Stromal cell of bone marrow (primary cell): Measurements from ENCODE around the gene SRP72.

Source experiments
- DNase-seq: peaks from one replicate; pipeline ENCODE4 v3.0.0-alpha.2; 2012; ENCODE audit warnings: low read depth

SRP72 gene

GRCh38 chr4:56465599-56466295, 1.7 kb upstream of the SRP72 start:
- DNase-seq = no peak

- DNase-seq = peak; percentile 36
Measured at GRCh38 chr4:56466296-56466761, 1.1 kb upstream of the SRP72 start.

DNA sequence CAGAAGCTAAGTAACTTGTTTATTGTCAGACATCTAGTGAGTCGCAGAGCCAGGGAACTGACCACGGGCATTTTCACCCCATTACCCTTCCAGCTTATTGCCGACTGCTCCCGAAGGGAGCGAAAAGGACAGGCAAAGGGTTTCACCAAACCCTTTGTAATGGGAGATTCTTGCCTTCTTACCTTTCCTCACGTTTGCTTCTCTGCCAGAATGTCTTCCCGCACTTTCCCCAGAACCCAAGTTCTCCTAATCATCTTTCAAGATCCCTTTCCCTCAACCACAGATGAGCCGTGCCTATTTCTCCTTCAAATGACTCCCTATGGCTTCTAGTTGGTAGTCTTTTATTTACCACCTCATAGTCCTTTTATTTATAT, 520 bp upstream of the SRP72 start:
- no peak for DNase-seq

DNA sequence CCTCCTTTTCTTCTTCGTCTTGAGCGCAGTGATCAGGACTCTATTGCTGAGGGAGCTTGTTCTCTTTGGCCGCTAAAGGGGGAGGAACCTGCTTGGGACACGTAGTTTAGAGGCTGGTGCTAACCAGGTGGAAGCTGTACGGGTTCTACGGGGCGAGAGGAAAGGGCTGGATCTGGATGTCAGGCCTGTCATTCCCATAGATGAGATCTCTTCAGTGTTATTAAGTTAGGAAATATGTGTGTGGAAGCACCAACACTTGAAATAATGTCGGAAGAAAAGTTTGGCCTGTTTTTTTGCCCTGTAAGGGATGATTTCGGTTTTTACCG, 643 bp downstream of the SRP72 start:
- no peak for DNase-seq

- no peak for DNase-seq
Measured at GRCh38 chr4:56469489-56470210, 2.2 kb downstream of the SRP72 start.

DNA sequence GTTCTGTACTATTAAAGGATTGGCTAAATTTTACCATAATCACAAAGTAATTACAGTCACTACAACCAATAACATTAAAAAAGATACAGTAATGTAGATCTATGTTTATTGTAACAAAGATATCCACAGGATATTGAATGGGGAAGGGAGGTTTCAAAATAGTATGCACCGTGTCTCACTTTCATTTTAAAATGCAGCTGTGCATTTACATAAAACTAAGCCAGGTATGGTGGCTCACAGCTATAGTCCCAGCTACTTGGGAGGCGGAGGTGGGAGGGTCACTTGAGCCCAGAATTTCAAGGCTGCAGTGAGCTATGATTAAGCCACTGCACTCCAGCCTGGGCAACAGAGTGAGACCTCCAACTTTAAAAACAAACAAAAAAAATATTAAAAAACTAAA, 8.5 kb downstream of the SRP72 start:
- no peak for DNase-seq

DNA sequence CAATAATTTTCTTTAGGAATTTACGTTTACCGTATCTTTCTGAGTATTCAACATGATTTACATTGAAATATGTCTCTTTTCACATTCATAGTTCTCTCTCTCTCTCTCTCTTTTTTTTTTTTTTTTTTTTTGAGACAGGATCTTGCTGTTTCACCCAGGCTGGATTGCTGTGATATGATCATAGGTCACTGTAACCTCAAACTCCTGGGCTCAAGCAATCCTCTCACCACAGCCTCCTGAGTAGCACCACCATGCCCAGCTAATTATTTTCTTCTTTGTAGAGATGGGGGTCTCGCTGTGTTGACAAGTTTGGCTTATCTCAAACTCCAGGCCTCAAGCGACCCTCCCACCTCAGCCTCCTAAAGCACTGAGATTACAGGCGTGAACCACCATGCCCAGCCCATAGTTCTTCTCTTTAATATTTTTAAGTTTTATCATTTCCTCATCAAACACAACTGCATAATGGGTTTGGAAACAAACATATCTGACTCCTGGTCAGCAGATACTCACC, 9.8 kb downstream of the SRP72 start:
- DNase-seq = no peak

- DNase-seq = no peak
Measured at GRCh38 chr4:56480691-56481090, 13.3 kb downstream of the SRP72 start.

GRCh38 chr4:56496241-56496640, 28.8 kb downstream of the SRP72 start:
- DNase-seq = no peak

- peak; percentile 22 for DNase-seq
Measured at GRCh38 chr4:56505269-56506130, 38.1 kb downstream of the SRP72 start, which contains the start of gene ARL9. Gene ARL9 (plus strand): TSS chr4:56505791. CDS start chr4:56505863, 72 bp downstream.

- DNase-seq = no peak
Measured at GRCh38 chr4:56511098-56511497, 43.7 kb downstream of the SRP72 start.

DNA sequence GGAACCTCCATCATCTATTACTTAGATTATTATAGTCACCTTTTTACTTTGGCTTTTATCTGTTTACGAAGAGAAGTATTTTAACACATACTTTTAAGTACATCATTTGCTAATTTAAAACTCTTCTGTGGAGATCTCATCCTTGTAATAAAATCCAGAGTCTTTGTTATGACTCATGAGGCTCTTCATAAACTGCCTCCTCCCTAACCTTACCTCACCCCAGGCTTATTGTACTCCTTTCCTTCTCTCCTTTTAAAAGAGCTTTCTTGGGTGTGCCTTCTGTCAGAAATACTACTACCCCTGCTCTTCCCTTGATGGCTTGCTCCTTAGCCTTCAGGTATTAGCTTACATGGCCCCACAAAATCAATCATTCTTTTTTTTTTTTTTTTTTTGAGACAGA, 44.7 kb downstream of the SRP72 start:
- DNase-seq = peak; percentile 6

GRCh38 chr4:56513517-56513916, 46.1 kb downstream of the SRP72 start:
- DNase-seq = no peak

GRCh38 chr4:56530269-56531148, 63.1 kb downstream of the SRP72 start:
- DNase-seq = peak; percentile 43

GRCh38 chr4:56531149-56531770, 63.8 kb downstream of the SRP72 start:
- DNase-seq = no peak

DNA sequence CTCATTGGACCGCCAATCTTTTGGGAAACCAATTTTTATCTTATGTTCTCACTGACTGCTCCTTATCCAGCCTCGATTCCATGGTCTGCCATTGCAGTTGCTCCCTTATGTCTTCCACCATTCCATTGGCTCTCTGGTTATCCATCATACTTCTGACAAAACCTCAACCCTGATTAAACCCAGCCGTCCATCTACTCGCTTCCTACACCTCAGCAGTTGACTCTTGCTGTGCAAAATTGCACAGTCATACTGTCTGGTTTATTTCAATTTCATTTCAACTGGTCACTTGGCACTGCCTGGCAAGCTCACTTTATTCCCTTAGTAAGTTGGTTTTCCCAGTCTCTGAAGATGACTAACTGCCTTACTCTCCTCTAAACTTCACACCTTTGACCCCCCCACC, 64.4 kb downstream of the SRP72 start:
- DNase-seq = no peak

- DNase-seq = no peak
Measured at GRCh38 chr4:56532239-56532638, 64.8 kb downstream of the SRP72 start.

- DNase-seq = no peak
Measured at GRCh38 chr4:56535915-56536314, 68.5 kb downstream of the SRP72 start.

DNA sequence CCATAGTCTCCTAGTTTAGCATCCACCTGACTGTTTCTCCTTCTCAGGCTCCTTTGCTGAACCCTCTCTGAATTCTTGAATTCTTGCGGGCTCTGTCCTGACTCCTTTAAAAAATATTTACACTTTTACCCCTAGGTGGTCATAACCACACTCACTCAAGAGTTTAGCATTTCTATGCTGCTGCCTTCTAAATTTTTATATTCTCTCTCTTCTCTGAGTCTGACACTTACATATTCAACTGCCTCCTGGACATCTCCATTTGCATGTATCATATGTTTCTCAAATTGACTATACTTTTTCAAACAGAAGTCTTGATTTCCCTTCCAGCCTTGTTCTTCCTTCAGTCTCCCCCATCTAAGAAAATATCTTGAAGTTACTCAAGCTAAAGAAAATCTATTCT, 69.7 kb downstream of the SRP72 start:
- DNase-seq = no peak

DNA sequence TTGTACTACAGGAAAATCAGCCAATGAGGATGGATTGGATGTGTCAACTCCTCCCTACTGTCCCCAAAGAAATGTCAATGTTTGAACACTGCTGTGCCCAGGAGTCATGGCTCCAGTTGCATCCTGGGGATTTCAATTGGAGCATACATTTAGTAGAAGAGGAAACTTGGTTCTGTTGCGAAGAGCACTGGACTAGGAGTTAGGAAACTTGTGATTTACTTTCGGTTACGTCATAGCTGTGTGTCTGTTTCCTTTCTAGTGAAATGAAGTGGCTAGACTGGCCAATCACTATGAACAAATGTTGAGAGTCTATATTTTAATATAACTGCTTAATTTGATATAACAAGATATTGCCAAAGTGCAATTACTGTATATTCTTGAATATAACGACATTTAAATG, 73.4 kb downstream of the SRP72 start:
- DNase-seq = no peak

DNA sequence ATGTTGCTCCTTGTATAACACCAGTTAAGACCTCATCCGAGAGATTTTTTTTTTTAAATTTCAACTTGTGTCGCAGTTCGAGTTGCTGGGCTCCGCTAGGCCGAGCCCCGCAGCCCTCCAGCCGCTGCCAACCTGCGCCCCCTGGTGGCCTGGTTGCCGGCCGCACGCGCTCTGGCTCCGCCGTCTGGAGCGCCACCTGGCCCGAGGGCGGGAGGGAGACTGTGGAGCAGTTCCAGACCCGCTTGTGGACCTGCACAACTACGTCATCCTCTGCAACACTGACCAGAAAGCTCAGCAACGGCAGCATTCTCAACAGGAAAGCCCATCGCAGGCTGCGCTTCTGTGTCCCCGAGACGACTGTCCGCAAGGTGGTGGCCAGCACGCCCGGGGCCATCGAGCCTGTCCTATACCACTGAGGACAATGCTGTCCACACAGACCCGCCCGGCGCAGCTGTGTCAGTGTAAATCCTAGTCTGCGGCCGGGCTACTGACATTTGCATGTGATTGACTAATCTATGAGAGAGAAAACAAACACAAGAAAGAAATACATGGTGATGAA, 77.2 kb downstream of the SRP72 start:
- peak; percentile 43 for DNase-seq
